GM12874 (cell line): ENCODE data around the gene NXPH4.

Experiments used
- TF ChIP-seq, protein P1 (sequence below): IDR thresholded peaks from 2 replicates; pipeline ENCODE4 v1.5.1; 2011; ENCODE audit warnings: low read depth, mild to moderate bottlenecking, control low read depth, low read length, moderate library complexity; ENCODE audit not compliant: insufficient read depth

Gene NXPH4

DNA sequence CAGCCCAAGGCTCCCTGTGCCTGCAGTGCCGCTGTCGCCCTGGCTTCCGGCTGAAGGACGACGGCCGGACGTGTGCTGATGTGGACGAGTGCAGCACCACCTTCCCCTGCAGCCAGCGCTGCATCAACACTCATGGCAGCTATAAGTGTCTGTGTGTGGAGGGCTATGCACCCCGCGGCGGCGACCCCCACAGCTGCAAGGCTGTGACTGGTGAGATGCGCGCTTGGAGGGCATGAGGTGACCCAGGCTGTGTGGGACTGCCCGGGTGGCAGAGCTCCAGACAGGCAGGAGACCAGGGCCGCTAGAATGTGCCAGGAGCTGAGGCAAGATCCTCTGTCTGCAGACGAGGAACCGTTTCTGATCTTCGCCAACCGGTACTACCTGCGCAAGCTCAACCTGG is 19.6 kb upstream of the NXPH4 start:
- TF ChIP-seq, protein P1, sequence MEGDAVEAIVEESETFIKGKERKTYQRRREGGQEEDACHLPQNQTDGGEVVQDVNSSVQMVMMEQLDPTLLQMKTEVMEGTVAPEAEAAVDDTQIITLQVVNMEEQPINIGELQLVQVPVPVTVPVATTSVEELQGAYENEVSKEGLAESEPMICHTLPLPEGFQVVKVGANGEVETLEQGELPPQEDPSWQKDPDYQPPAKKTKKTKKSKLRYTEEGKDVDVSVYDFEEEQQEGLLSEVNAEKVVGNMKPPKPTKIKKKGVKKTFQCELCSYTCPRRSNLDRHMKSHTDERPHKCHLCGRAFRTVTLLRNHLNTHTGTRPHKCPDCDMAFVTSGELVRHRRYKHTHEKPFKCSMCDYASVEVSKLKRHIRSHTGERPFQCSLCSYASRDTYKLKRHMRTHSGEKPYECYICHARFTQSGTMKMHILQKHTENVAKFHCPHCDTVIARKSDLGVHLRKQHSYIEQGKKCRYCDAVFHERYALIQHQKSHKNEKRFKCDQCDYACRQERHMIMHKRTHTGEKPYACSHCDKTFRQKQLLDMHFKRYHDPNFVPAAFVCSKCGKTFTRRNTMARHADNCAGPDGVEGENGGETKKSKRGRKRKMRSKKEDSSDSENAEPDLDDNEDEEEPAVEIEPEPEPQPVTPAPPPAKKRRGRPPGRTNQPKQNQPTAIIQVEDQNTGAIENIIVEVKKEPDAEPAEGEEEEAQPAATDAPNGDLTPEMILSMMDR = no peak

DNA sequence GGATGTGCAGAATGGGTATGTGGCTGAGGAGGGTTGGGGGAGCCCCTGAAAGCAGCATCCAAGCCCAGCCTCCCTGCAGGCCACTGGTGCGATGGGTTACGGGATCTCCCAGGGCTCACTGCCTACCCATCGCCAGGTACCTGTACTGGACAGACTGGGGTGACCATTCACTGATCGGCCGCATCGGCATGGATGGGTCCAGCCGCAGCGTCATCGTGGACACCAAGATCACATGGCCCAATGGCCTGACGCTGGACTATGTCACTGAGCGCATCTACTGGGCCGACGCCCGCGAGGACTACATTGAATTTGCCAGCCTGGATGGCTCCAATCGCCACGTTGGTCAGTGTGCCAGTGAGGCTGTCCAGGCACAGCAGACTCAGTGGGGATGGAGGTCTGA is 18.3 kb upstream of the NXPH4 start:
- TF ChIP-seq, protein P1 = no peak

DNA sequence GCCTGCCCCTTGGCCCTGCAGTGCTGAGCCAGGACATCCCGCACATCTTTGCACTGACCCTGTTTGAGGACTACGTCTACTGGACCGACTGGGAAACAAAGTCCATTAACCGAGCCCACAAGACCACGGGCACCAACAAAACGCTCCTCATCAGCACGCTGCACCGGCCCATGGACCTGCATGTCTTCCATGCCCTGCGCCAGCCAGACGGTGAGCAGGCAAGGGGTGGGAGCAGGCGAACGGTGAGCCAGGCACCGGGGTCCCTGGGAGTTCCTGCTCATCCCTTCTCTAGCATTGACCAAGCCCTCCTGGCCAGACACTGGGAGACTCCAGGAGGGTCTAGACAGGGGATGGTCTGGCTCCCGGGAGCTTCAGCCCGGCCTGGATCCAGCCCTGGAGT is 17.4 kb upstream of the NXPH4 start:
- TF ChIP-seq, protein P1 = no peak

DNA sequence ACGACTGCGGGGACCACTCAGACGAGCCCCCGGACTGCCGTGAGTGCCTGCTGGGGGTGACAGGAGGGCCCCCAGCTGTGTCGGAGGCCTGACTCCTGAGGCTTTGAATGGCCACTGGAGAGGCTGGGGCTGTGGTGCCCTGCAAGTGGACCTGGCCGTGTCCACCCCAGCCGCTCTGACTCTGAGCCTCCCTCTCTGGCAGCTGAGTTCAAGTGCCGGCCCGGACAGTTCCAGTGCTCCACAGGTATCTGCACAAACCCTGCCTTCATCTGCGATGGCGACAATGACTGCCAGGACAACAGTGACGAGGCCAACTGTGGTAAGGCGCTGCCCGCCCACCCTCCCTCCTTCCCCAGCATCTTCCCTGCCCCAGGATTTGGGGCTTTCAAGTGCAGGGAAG is 16.1 kb upstream of the NXPH4 start:
- TF ChIP-seq, protein P1 = no peak

DNA sequence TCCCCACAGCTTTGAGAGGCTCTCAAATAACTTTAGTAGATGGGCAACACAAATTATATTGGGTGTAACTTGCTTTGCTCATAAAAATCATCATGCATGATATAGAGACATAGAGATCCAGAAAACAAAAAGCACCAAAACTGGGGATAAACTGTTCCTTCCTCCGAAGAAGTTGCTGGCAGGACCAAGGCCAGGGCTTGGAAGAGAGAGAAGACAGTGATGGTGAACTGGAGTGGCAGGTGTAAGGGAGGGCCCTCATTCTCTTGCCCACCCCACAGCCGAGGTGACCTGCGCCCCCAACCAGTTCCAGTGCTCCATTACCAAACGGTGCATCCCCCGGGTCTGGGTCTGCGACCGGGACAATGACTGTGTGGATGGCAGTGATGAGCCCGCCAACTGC is 15.4 kb upstream of the NXPH4 start:
- TF ChIP-seq, protein P1 = no peak

DNA sequence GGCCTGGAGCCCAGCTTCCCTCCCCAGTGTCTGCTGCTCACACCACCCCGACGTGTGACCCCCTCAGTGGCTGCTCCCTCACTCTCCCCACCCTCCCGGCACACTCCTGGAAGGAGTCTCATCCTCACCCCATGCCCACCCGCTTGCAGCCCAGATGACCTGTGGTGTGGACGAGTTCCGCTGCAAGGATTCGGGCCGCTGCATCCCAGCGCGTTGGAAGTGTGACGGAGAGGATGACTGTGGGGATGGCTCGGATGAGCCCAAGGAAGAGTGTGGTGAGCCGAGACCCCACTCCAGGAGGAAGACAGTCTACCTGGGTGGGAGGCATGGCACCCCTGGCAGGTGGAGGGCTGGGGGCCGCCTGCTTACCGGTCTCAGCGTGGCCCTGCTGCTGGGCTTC is 15.0 kb upstream of the NXPH4 start:
- TF ChIP-seq, protein P1 = no peak

DNA sequence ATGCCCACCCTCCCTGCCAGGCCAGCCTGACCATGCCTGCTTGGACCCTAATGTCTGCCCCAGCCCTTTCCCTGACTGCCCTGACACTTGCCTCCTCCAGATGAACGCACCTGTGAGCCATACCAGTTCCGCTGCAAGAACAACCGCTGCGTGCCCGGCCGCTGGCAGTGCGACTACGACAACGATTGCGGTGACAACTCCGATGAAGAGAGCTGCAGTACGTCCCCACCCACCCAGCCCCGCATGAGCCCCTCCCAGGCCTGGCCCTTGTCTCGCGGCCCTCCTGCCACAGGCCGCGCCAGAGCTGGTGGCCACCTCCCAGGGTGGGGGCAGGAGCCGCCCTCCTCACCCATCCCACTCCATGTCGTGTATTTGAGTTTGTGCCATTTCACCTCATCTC is 14.3 kb upstream of the NXPH4 start:
- TF ChIP-seq, protein P1 = no peak

DNA sequence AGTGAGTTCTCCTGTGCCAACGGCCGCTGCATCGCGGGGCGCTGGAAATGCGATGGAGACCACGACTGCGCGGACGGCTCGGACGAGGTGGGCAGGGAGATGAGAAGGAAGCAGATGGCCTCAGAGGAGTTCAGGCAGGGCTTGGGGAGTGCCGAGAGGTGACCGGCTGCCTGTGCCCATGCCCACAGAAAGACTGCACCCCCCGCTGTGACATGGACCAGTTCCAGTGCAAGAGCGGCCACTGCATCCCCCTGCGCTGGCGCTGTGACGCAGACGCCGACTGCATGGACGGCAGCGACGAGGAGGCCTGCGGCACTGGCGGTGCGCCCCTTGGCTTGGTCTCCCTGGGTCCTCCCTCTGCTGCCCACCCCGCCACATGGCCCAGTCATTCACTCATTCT is 13.4 kb upstream of the NXPH4 start:
- TF ChIP-seq, protein P1 = no peak
